Heart left ventricle (tissue), 16 donors: ENCODE data around the gene PLSCR3. TPM values are rescaled to one million over a fixed set of nuclear protein-coding genes. Genes with fewer than 3 reads are reported as not detected.

Experiments used
- ATAC-seq, 4 donors: fragments of 200-7000 bp; cut with Tn5 transposase; one replicate each; pipeline ENCODE4 v1.9.1; 2020 to 2022; ENCODE audit warnings: moderate library complexity in 4 of 4, mild to moderate bottlenecking in 3 of 4, moderate number of reproducible peaks in 1 of 4
- DNase-seq, 5 donors: peaks; one replicate each; pipeline ENCODE4 v3.0.0-alpha.2; 2020
- H3K27ac ChIP-seq, 12 donors: fragments of 200-600 bp; sonication (generic) in 4 of 12; one replicate each; pipeline versions ENCODE4 v1.5.0 to v1.8.0; 2016 to 2022; ENCODE audit warnings: mild to moderate bottlenecking in 2 of 12
- H3K27me3 ChIP-seq, 9 donors: fragments of 200-600 bp; sonication (generic) in 2 of 9; one replicate each; pipeline versions ENCODE4 v1.5.1 to v1.8.0; 2016 to 2022; ENCODE audit warnings: mild to moderate bottlenecking in 3 of 9
- H3K36me3 ChIP-seq, 9 donors: fragments of 200-600 bp; sonication (generic) in 2 of 9; one replicate each; pipeline versions ENCODE4 v1.5.0 to v1.8.0; 2018 to 2022; ENCODE audit warnings: mild to moderate bottlenecking in 2 of 9
- H3K4me1 ChIP-seq, 12 donors: fragments of 200-600 bp; sonication (generic) in 4 of 12; one replicate each; pipeline versions ENCODE4 v1.5.0 to v1.8.0; 2016 to 2022; ENCODE audit warnings: mild to moderate bottlenecking in 3 of 12
- H3K4me3 ChIP-seq, 12 donors: fragments of 200-600 bp; sonication (generic) in 4 of 12; one replicate each; pipeline versions ENCODE4 v1.5.0 to v1.8.0; 2017 to 2022; ENCODE audit warnings: mild to moderate bottlenecking in 9 of 12, moderate library complexity in 4 of 12
- H3K9me3 ChIP-seq, 12 donors: fragments of 200-600 bp; sonication (generic) in 4 of 12; one replicate each; pipeline versions ENCODE4 v1.5.0 to v1.8.0; 2016 to 2022; ENCODE audit warnings: mild to moderate bottlenecking in 1 of 12
- POLR2A ChIP-seq, 2 donors: fragments of 450-650 bp; IDR thresholded peaks; one replicate each; pipeline ENCODE4 v1.6.1; 2017; ENCODE audit warnings: antibody characterized with exemption in 2 of 2, mild to moderate bottlenecking in 2 of 2, moderate library complexity in 2 of 2
- WGBS, 4 donors: extraction: QIAGEN DNeasy Blood & Tissue Kit in 2 of 4; methylation state at CpG; one replicate each; pipeline versions ENCODE4 v1.1.5 to v1.1.7; 2013 to 2018; 5-methylcytosine and 5-hydroxymethylcytosine counted together
- intact Hi-C, 10 donors: fragments of 100-400 bp; cut with DNase I; formaldehyde crosslinking; loops; one replicate each; pipeline versions ENCODE4 v1.11.1 to v1.14.2; 2022
- polyA plus RNA-seq, 2 donors: library from polyadenylated mRNA; stranded (reverse); fragments of 200-250 nt; gene quantifications; one replicate each; pipeline ENCODE4 v1.2.3, GENCODE V29; 2013
- total RNA-seq, 9 donors: library from RNA; depleted of rRNA in 2 of 9; stranded (reverse); fragments of >200 nt in 2 of 9; fragmentation: NEBNext Ultra II Directional in 3 of 9; extraction: Animal tissue kit (Norgen Biotek cat#: 25700) in 3 of 9; gene quantifications; one replicate each; pipeline versions ENCODE4 v1.1.0 to v1.2.4, GENCODE V29; 2016 to 2023
- TF ChIP-seq, protein P1 (sequence below), 12 donors: fragments of 200-600 bp; sonication (generic) in 4 of 12; IDR thresholded peaks; one replicate each; pipeline versions ENCODE4 v1.5.0 to v1.8.0; 2018 to 2022; ENCODE audit warnings: antibody characterized with exemption in 12 of 12, mild to moderate bottlenecking in 5 of 12
- donor health status: ischemic (EF 13 %, LVEDD 7.1; RV severe dilation, severe dysfunction).
- donor health status: healthy with polysubstance abuse.
- donor health status: DM: no; HTN: yes; CAD: no.
- donor health status: DM: no; HTN: no; CAD: no.
- donor health status: ischemic (EF 25% LVEDD 6.9; RV normal size, moderate dysfunction).
- donor health status: ischemic (EF 25% LVEDD 5.7; RV mildly dilated, moderate dysfunction).
- donor health status: healthy.
- donor health status: DM: yes; HTN: yes; CAD: no.
- donor health status: ischemic (EF 35%, LVEDD 5.7; RV mildly dilated, moderate dysfunction).
- donor health status: nonischemic (EF 11% LVEDD 7.7; RV severe dilation, severe dysfunction).
- donor health status: DM: yes; HTN: yes; CAD: no.
- donor health status: PGD.
- donor health status: ischemic (EF 29% LVEDD 5.4; RV normal size, mild dysfunction).
- donor health status: nonischemic (EF 23%, LVEDD 6.1; RV moderate dilation, normal function).

PLSCR3 gene
- total and polyA plus RNA-seq, 11 donors: 14.3 to 29.5 (median 16.9) TPM

DNA sequence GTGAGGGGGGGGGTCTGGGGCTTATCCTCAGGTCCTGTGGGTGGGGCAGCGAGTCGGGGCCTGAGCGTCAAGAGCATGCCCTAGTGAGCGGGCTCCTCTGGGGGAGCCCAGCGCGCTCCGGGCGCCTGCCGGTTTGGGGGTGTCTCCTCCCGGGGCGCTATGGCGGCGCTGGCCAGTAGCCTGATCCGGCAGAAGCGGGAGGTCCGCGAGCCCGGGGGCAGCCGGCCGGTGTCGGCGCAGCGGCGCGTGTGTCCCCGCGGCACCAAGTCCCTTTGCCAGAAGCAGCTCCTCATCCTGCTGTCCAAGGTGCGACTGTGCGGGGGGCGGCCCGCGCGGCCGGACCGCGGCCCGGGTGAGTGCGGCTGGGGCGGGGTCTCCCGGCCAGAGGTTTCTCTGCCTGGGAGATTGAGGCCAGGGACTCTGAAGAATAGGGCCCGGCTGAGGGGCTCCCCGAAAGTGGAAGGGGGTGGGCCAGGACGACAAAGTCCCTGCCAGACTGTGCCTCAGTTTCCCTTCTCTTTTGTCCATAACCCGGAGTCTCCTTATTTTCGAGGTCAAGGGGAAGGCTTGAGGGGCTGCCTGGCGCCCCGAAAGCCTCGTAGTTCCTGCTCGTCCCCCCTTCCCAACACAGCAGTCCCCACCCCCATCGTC, 45.3 kb upstream of the PLSCR3 start, which contains the start of gene FGF11:
TSS of gene FGF11 (plus strand) at position 51 of the 651 bp plus-strand sequence. CDS start at position 160, 109 bp downstream.
- no peaks in the 10 kb centered on the region for H3K36me3 ChIP-seq
- TF ChIP-seq, protein P1, sequence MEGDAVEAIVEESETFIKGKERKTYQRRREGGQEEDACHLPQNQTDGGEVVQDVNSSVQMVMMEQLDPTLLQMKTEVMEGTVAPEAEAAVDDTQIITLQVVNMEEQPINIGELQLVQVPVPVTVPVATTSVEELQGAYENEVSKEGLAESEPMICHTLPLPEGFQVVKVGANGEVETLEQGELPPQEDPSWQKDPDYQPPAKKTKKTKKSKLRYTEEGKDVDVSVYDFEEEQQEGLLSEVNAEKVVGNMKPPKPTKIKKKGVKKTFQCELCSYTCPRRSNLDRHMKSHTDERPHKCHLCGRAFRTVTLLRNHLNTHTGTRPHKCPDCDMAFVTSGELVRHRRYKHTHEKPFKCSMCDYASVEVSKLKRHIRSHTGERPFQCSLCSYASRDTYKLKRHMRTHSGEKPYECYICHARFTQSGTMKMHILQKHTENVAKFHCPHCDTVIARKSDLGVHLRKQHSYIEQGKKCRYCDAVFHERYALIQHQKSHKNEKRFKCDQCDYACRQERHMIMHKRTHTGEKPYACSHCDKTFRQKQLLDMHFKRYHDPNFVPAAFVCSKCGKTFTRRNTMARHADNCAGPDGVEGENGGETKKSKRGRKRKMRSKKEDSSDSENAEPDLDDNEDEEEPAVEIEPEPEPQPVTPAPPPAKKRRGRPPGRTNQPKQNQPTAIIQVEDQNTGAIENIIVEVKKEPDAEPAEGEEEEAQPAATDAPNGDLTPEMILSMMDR (IDR thresholded peaks at IDR 0.05): no peak
- TF ChIP-seq POLR2A (IDR thresholded peaks at IDR 0.05): no peak
- H3K4me3 ChIP-seq: peak within 1 kb of the TSS; percentile 2 to 75 (median 50)
- DNase-seq (peak in 1 of 5 donors; percentile 29), ATAC-seq (no peak)
- WGBS, 4 donors: 4 to 7% (median 4%) methylated on average over 19 to 50 of the region's 50 CpGs
- peak within 1 kb of the TSS in 8 of 12 donors; percentile 32 to 71 (median 48) for H3K27ac ChIP-seq
- peaks cover 0 to 44% (median 8%) of the 10 kb centered on the region in 9 donors for H3K27me3 ChIP-seq
- H3K4me1 ChIP-seq: peaks cover 4 to 64% (median 45%) of the 10 kb centered on the region in 12 donors
- H3K9me3 ChIP-seq: no peaks in the 10 kb centered on the region
- intact Hi-C loops: loop anchor here in 9 of 10 donors (5.0 to 10.0 kb wide), 11 partner anchors 37 to 405 kb away; partner anchors contain the start of genes TMEM95 (in 5 of the 9), POLR2A (in 3 of the 9), SLC35G6 (in 3 of the 9) and ZBTB4 (in 3 of the 9)

DNA sequence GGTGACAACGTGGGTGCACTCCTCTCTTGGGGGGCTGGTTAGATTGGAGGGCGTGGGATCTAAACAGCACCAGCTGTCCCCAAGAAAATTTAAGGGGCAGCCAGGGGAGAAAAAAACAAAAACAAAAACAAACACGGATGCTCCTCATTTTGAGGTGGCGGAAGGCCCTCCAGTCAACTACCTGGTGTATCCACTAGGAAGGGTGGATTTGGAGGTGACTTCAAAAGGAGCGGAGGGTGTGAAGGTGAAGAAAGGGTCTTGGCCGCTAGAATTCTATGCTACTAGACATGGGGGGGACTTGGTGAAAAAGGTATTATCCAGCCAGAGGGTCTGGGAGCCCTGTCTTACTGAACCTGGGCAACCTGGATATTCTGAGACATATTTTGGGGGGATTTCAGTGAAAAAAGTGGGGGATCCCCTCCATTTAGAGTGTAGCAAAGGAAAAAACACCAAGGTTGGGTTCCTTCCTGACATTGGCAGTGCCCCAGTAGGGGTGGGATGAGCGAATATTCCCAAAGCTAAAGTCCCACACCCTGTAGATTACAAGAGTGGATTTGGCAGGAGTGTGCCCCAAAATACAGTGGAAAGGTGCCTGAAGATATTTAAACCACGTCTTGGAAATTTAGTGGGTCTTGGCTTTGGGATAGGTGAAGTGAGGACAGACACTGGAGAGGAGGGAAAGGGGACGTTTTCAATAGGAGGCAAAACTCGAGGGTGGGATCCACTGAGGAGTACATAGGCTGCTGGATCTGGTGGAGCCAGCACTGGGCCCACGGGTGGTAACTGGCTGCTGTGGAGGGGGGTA, 44.5 kb upstream of the PLSCR3 start:
- Histone ChIP-seq H3K27me3 (peaks cover 0 to 44% (median 8%) of the 10 kb centered on the region in 9 donors), H3K4me3 (peak overlapping the region in 10 of 12 donors; percentile 29 to 75 (median 53)), H3K4me1 (peaks cover 4 to 63% (median 45%) of the 10 kb centered on the region in 12 donors), H3K9me3 (no peaks in the 10 kb centered on the region), H3K36me3 (no peaks in the 10 kb centered on the region), H3K27ac (peak overlapping the region in 4 of 12 donors; percentile 43 to 71 (median 50))
- WGBS, 4 donors: 58 to 64% (median 59%) methylated on average over 11 of the region's 11 CpGs
- TF ChIP-seq POLR2A (IDR thresholded peaks at IDR 0.05): no peak
- TF ChIP-seq, protein P1 (IDR thresholded peaks at IDR 0.05): no peak
- ATAC-seq: no peak
- intact Hi-C loops: loop anchor here in 7 of 10 donors (1.0 to 10.0 kb wide), 10 partner anchors 37 to 248 kb away; partner anchors contain the start of genes TMEM95 (in 5 of the 7), POLR2A (in 3 of the 7), SLC35G6 (in 3 of the 7) and KCTD11 (in 2 of the 7)
- no peak for DNase-seq

DNA sequence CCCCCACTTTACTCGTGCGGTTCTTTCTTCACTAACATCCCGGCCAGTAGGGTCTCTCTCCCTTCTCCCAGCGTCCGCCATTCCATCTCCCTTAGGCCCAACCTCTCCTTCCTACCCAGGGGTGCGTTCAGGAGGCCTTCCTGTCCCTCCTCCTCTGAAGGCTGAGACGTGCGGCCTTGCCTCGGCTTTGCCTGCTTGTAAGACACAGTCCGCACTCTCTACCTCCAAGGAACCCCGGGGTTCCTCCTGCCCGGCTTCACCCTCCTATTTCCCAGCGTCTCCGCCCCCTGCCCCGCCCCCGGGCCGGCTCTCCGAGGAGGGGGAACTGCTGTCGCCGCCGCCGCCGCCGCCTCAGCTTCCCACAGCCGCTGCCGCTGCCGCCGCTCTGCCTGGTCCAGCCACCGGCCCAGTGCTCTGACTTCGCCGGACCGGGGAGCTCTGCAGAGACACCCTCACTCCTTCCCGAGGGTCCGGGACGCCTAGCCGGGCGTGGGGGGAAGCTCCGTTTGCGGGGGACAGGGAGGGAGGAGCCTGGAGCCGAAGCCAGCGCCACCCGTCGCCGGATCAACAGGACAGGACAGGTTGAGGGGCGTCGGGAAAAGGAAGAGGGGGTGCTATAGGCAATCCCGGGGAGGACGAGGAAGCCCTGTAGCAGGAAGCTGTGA, 43.8 kb upstream of the PLSCR3 start:
- Histone ChIP-seq H3K4me1 (peaks cover 4 to 63% (median 45%) of the 10 kb centered on the region in 12 donors), H3K9me3 (no peaks in the 10 kb centered on the region), H3K27me3 (peaks cover 0 to 44% (median 8%) of the 10 kb centered on the region in 9 donors), H3K4me3 (peak overlapping the region in 11 of 12 donors; percentile 29 to 75 (median 51)), H3K36me3 (no peaks in the 10 kb centered on the region), H3K27ac (peak overlapping the region in 8 of 12 donors; percentile 32 to 71 (median 48))
- intact Hi-C loops: loop anchor here (1.0 to 10.0 kb wide), 18 partner anchors 36 to 249 kb away; partner anchors contain the start of genes SENP3 (in 9 of the 10), POLR2A (in 6 of the 10), TMEM95 (in 6 of the 10) and KCTD11 (in 4 of the 10)
- peak; percentile 75 to 91 (median 81) for DNase-seq
- ATAC-seq: peak in 3 of 4 donors; percentile 4 to 19 (median 6)
- no peak for TF ChIP-seq POLR2A (IDR thresholded peaks at IDR 0.05)
- TF ChIP-seq, protein P1 (IDR thresholded peaks at IDR 0.05): no peak
- WGBS, 4 donors: 14 to 22% (median 18%) methylated on average over 32 to 48 of the region's 48 CpGs
